ENCODE results near the gene LMNA. TPM values are rescaled to one million over a fixed set of nuclear protein-coding genes. Genes with fewer than 3 reads are reported as not detected.

LMNA gene
- total RNA-seq, 4 donors from 2014 or later: 201 to 295 (median 211) TPM

DNA sequence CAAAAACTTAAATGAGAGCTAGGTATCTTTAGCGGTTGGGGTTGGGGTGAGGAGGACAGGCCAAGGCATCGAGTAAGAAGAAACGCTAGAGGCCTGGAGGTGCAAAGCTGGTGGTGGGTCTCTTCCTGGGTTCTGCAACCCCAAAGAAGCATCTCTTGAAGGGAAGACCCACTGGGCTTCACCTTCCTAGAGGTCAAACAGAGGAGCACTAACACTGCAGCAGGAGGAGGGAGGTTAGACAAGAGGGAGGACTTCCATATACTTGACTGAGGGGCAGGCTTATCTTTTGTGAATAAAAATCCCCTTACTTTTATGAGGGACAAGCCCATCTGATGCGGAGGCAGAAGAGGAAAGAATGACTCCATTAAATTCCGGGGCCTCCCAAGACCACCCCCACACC lies 34.7 kb upstream of the LMNA start:
- H3K4me3 ChIP-seq: no peak overlapping the region
- TF ChIP-seq POLR2A (IDR thresholded peaks at IDR 0.05) (no peak), CTCF (IDR thresholded peaks at IDR 0.05) (no peak)

GRCh38 chr1:156080241-156080862 lies 34.2 kb upstream of the LMNA start:
- Histone ChIP-seq H3K27me3 (no peaks in the 10 kb centered on the region), H3K36me3 (no peaks in the 10 kb centered on the region), H3K9me3 (no peaks in the 10 kb centered on the region), H3K4me3 (no peak overlapping the region), H3K27ac (no peak overlapping the region), H3K4me1 (peaks cover 0 to 17% (median 6%) of the 10 kb centered on the region in 4 donors)
- no peak for DNase-seq
- TF ChIP-seq POLR2A (IDR thresholded peaks at IDR 0.05): no peak
- no peak for TF ChIP-seq CTCF (IDR thresholded peaks at IDR 0.05)

More for the DNA sequence above, 34.7 kb upstream of the LMNA start:
- Histone ChIP-seq H3K27ac (no peak overlapping the region), H3K9me3 (no peaks in the 10 kb centered on the region), H3K36me3 (no peaks in the 10 kb centered on the region), H3K27me3 (no peaks in the 10 kb centered on the region), H3K4me1 (peaks cover 0 to 17% (median 6%) of the 10 kb centered on the region in 4 donors)
- no peak for DNase-seq

DNA sequence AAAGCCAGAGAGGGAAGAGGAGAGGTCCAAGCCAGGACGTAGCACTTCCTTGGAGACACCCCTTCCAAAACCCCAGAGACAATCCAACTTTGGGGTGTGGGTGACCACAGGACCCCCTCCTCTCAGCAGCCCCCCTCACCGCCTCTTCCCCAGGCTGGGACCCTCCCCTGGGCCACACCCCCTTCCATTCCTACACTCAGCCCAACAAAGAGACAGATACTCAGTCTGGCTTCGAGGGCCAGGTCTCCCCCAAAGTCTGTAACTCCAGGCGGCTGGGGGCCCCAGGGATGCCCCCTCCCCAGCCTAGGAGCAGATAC lies 33.7 kb upstream of the LMNA start:
- H3K36me3 ChIP-seq: no peaks in the 10 kb centered on the region
- DNase-seq: no peak
- H3K4me1 ChIP-seq: peaks cover 0 to 17% (median 6%) of the 10 kb centered on the region in 4 donors
- H3K27me3 ChIP-seq: no peaks in the 10 kb centered on the region
- H3K9me3 ChIP-seq: no peaks in the 10 kb centered on the region
- no peak overlapping the region for H3K27ac ChIP-seq
- H3K4me3 ChIP-seq: no peak overlapping the region
- no peak for TF ChIP-seq CTCF (IDR thresholded peaks at IDR 0.05)
- no peak for TF ChIP-seq POLR2A (IDR thresholded peaks at IDR 0.05)

DNA sequence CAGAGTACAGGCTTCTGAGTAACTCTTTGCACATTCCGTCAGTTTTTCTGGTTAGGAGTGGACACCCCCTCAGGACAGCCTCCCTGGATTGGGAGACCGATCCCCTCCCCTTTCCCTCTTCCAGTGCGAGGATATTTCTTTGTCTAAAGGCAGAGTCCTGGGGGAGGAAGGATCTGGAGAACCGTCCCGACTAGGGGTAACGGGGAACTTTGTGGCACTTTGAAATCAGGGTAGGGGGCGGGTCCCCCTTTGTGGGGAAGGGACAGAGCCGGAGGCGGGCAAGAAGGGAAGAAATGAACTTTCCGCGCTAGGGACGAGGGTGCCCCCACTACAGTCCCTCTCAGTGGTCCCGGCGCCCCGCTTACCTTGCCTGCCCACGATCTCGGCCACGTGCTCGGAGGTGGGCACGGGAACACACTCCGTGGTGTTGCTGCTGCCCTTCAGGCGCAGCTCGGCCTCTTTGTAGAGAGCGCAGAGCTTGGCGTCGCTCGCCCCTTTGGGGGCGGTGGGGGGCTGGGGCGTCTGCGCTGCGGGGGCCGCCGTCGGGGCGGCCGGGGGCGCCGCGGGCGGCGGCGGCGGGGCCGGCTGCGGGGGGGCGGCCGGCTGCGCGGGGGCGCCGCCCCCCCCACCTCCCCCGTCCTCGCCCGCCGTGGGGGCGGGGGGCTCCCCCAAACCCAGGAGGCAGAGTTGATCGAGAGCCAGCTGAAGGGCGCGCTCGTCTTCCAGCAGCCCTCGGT lies 33.2 kb upstream of the LMNA start:
- no peak for DNase-seq
- Histone ChIP-seq H3K4me1 (peaks cover 0 to 17% (median 6%) of the 10 kb centered on the region in 4 donors), H3K27ac (no peak overlapping the region), H3K36me3 (no peaks in the 10 kb centered on the region), H3K9me3 (no peaks in the 10 kb centered on the region), H3K4me3 (peak overlapping the region; percentile 60 to 90 (median 76)), H3K27me3 (no peaks in the 10 kb centered on the region)
- TF ChIP-seq POLR2A (IDR thresholded peaks at IDR 0.05): no peak
- no peak for TF ChIP-seq CTCF (IDR thresholded peaks at IDR 0.05)

DNA sequence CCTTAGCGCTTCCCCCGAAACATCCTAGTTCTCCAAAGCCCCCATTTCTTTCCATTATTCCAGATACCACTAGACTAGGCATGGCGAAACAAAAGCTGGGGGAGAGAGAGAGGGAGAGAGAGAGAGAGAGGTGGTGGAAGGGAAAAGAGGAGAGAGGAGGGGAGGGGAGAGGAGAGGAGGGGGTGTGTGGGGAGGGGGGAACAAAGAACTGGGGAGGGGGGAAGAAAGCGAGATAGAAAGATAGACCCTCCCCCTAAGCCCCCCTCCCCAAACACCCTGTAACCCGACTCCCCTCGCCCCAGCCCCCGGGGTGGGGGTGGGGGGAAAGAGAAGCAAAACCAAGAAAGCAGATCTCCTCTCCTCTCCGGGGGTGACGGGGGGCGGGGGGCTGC lies 32.6 kb upstream of the LMNA start:
- TF ChIP-seq POLR2A (IDR thresholded peaks at IDR 0.05) (no peak), CTCF (IDR thresholded peaks at IDR 0.05) (no peak)
- H3K4me3 ChIP-seq: peak overlapping the region; percentile 60 to 90 (median 76)
- peak overlapping the region in 1 of 4 donors; percentile 58 for H3K27ac ChIP-seq
- H3K27me3 ChIP-seq: no peaks in the 10 kb centered on the region
- H3K9me3 ChIP-seq: no peaks in the 10 kb centered on the region
- H3K36me3 ChIP-seq: no peaks in the 10 kb centered on the region
- H3K4me1 ChIP-seq: peaks cover 0 to 17% (median 6%) of the 10 kb centered on the region in 4 donors
- no peak for DNase-seq

Data from Peyer's patch (tissue), 4 donors.